K562 (cell line): ENCODE results near the gene SPATC1L. TPM values are rescaled to one million over a fixed set of nuclear protein-coding genes. Genes with fewer than 3 reads are reported as not detected.

ENCODE experiments used
- ATAC-seq: fragments of 200-7000 bp; cut with Tn5 transposase; 3 replicates; pipeline ENCODE4 v1.9.1; 2020; ENCODE audit warnings: moderate library complexity
- BruUV-seq: library from RNA; stranded (reverse); fragments of 400-500 nt; replicated peaks from 2 replicates; lab custom pipeline; 2021; lab: Mats Ljungman, UMichigan
- CTCF ChIA-PET: fragments of 300-600 bp; formaldehyde crosslinking; extraction: SDS; loops from one replicate; lab custom pipeline; 2021; ENCODE audit warnings: low intra/inter-chr PET ratio; lab: Yijun Ruan, JAX
- POLR2A ChIA-PET: fragments of 300-600, 350-650 bp; sonication (Branson Sonifier 250); formaldehyde crosslinking; extraction: SDS; loops from one replicate; lab custom pipeline; 2021; ENCODE audit warnings: antibody characterized with exemption, inconsistent platforms; lab: Yijun Ruan, JAX
- DNase-seq, 4 experiments: peaks; one replicate each; pipeline versions ENCODE4 v3.0.0 to v3.0.0-alpha.2; 2011 to 2018; ENCODE audit warnings: low spot score in 3 of 4, mixed read lengths in 3 of 4; ENCODE audit errors: extremely low read depth in 1 of 4
- FAIRE-seq: peaks from 2 replicates; lab custom pipeline; 2011; peaks lifted over from hg19 to GRCh38; lab: Jason Lieb, UNC
- H2AFZ ChIP-seq: 2 replicates; pipeline ENCODE4 v1.6.0; 2011; ENCODE audit warnings: low read depth, low read length, control low read depth, inconsistent platforms
- H3K27ac ChIP-seq: fragments of 200-600 bp; 3 replicates; pipeline ENCODE4 v1.8.0; 2011; ENCODE audit warnings: low read depth, mild to moderate bottlenecking, control low read depth, inconsistent platforms, low read length, moderate library complexity, mixed read lengths; ENCODE audit errors: extremely low read depth
- H3K27me3 ChIP-seq, 2 experiments: fragments of 300-600 bp in 1 of 2; 2 replicates in 1 of 2; 3 replicates in 1 of 2; pipeline versions ENCODE4 v1.6.0 to v1.8.0; 2011; ENCODE audit warnings: inconsistent platforms in 2 of 2, low read length in 2 of 2, mild to moderate bottlenecking in 1 of 2, mixed read lengths in 1 of 2, moderate library complexity in 1 of 2; ENCODE audit not compliant: control insufficient read depth in 2 of 2, insufficient read depth in 2 of 2
- H3K36me3 ChIP-seq: fragments of 300-600 bp; 3 replicates; pipeline ENCODE4 v1.8.0; 2011; ENCODE audit warnings: mild to moderate bottlenecking, low read length, inconsistent platforms; ENCODE audit not compliant: control insufficient read depth, insufficient read depth
- H3K4me1 ChIP-seq, 2 experiments: fragments of 200-600 bp in 1 of 2; replicated peaks in 1 of 2; 2 replicates in 1 of 2; 3 replicates in 1 of 2; pipeline versions ENCODE4 v1.5.1 to v1.8.0; 2011; ENCODE audit warnings: inconsistent platforms in 2 of 2, low read length in 2 of 2, mild to moderate bottlenecking in 1 of 2, mixed read lengths in 1 of 2, moderate library complexity in 1 of 2; ENCODE audit not compliant: control insufficient read depth in 2 of 2, insufficient read depth in 2 of 2
- H3K4me2 ChIP-seq: 2 replicates; pipeline ENCODE4 v1.6.1; 2011; ENCODE audit warnings: low read length, control low read depth, inconsistent platforms, mixed read lengths; ENCODE audit not compliant: insufficient read depth
- H3K4me3 ChIP-seq: fragments of 200-600 bp; sonication (generic), shearing (Covaris generic); 2 replicates; pipeline ENCODE4 v1.5.1; 2016; ENCODE audit warnings: control low read depth, inconsistent platforms
- H3K79me2 ChIP-seq: fragments of 200-600 bp; 3 replicates; pipeline ENCODE4 v1.8.0; 2011; ENCODE audit warnings: low read length, inconsistent platforms; ENCODE audit not compliant: control insufficient read depth, insufficient read depth
- H3K9ac ChIP-seq, 2 experiments: 2 replicates each; pipeline versions ENCODE4 v1.6.0 to v1.6.1; 2011; ENCODE audit warnings: low read depth in 2 of 2, low read length in 2 of 2, control low read depth in 1 of 2, inconsistent platforms in 1 of 2, mild to moderate bottlenecking in 1 of 2, mixed read lengths in 1 of 2; ENCODE audit not compliant: insufficient read depth in 1 of 2
- H3K9me1 ChIP-seq: one replicate; pipeline ENCODE4 v1.6.0; 2011; ENCODE audit warnings: inconsistent platforms, mild to moderate bottlenecking, low read length, moderate library complexity; ENCODE audit not compliant: control insufficient read depth, insufficient read depth
- H3K9me3 ChIP-seq: replicated peaks from 2 replicates; pipeline ENCODE4 v1.5.1; 2011; ENCODE audit warnings: low read depth, low read length, inconsistent platforms; ENCODE audit not compliant: control insufficient read depth, insufficient read depth
- H4K20me1 ChIP-seq: replicated peaks from 2 replicates; pipeline ENCODE4 v1.6.1; 2011; ENCODE audit warnings: low read length, inconsistent platforms, mixed read lengths; ENCODE audit not compliant: control insufficient read depth, insufficient read depth
- FOXA3 ChIP-seq, 2 experiments: fragments of 450-650 bp in 1 of 2; sonication (generic) in 1 of 2; formaldehyde crosslinking; IDR thresholded peaks in 1 of 2; conservative IDR thresholded peaks in 1 of 2; 2 replicates each; pipeline versions ENCODE4 v1.4.0 to v1.8.0; 2020 to 2022; ENCODE audit warnings: mild to moderate bottlenecking in 2 of 2, missing genetic modification reagents in 1 of 2
- POLR2B ChIP-seq: fragments of 450-650 bp; IDR thresholded peaks from 2 replicates; pipeline ENCODE4 v1.6.1; 2018; ENCODE audit warnings: low read depth; ENCODE audit not compliant: partially characterized antibody
- RERE ChIP-seq: sonication (generic); formaldehyde crosslinking; IDR thresholded peaks from 2 replicates; pipeline ENCODE4 v1.8.0; 2023; ENCODE audit warnings: missing genetic modification reagents, mild to moderate bottlenecking, borderline replicate concordance
- ZFP36 ChIP-seq: fragments of 150-350 bp; IDR thresholded peaks from 2 replicates; pipeline ENCODE4 v1.6.1; 2018; ENCODE audit warnings: low read length, low read depth; ENCODE audit not compliant: partially characterized antibody
- ZNF511 ChIP-seq: sonication (generic); formaldehyde crosslinking; IDR thresholded peaks from 2 replicates; pipeline ENCODE4 v1.8.0; 2022; ENCODE audit warnings: mild to moderate bottlenecking, missing genetic modification reagents
- WGBS: fragments of 100-300 bp; shearing (Covaris generic); methylation state at CpG from one replicate; pipeline ENCODE4 v1.1.6; 2016; ENCODE audit warnings: low coverage, mixed read lengths; ENCODE audit not compliant: insufficient coverage; ENCODE audit errors: missing lambda C conversion rate; 5-methylcytosine and 5-hydroxymethylcytosine counted together
- in situ Hi-C: fragments of 300-500 bp; cut with MboI; formaldehyde crosslinking; loops from 4 replicates; pipeline ENCODE4 v1.15.0; 2018; ENCODE audit warnings: inconsistent platforms, mixed read lengths
- intact Hi-C: fragments of 100-400 bp; cut with micrococcal nuclease; formaldehyde crosslinking; loops from 2 replicates; pipeline ENCODE4 v1.14.2; 2022
- polyA plus RNA-seq, 8 experiments: library from polyadenylated mRNA; depleted of rRNA in 4 of 8; stranded (reverse) in 5 of 8; unstranded in 3 of 8; fragments of >200 nt; fragmentation: Nextera tagmentation in 2 of 8; fragmentation: Illumina TruSeq in 1 of 8; extraction: Ambion mirVana in 2 of 8; extraction: Trizol in 1 of 8; gene quantifications; 2 replicates each; pipeline versions ENCODE4 v1.2.1 to v1.2.3, GENCODE V29; 2011 to 2014; ENCODE audit warnings: inconsistent platforms in 1 of 8, missing spikeins in 1 of 8
- total RNA-seq, 7 experiments: library from RNA; depleted of rRNA in 6 of 7; stranded (reverse); fragments of >200 nt in 6 of 7; fragmentation: Illumina TruSeq in 2 of 7; extraction: Trizol in 2 of 7; gene quantifications; 2 replicates each; pipeline versions ENCODE4 v1.2.1 to v1.2.3, GENCODE V29; 2011 to 2021; ENCODE audit warnings: low replicate concordance in 1 of 7
- TF ChIP-seq, protein P1 (sequence below), 2 experiments: fragments of 150-350 bp in 1 of 2; IDR thresholded peaks; 2 replicates each; pipeline ENCODE4 v1.6.1; 2012 to 2016; ENCODE audit warnings: low read depth in 2 of 2, low read length in 2 of 2, mild to moderate bottlenecking in 1 of 2, moderate library complexity in 1 of 2

SPATC1L gene
- total and polyA plus RNA-seq, 9 of the 15 experiments (the other 6 are each of a cell fraction or from before 2014, with no cell fraction given): 0.14 to 121 (median 34.0) TPM; not detected in 1

DNA sequence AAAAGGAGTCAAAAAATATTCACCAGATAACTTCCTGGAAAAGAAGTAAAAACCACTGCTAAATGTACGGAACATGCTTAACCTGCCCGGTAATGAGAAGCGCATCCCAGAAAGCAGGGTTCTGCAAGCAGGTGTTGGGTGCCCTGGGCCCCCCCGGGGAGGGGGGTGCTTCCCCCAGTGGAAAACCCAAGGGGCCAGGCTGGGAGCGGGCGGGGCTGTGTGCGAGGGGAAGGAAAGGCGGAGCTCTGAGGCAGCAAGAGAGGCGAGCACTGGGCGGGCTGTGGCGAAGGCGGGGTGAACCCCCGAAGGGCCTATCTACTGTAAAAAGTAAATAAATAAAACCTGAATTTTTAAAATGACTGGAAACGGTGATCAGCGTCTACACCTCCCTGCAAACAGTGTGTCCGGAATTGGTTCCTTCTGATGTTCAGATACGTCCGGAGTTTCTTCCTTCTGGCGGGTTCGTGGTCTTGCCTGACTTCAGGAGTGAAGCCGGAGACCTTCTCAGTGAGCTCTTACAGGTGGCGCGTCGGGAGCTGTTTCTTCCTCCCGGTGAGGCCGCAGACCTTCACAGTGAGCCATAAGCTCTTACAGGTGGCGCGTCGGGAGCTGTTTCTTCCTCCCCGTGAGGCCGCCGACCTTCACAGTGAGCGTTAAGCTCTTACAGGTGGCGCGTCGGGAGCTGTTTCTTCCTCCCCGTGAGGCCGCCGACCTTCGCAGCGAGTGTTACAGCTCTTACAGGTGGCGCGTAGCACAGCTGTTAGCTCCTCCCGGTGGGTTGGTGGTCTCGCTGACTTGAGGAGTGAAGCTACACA is 42.3 kb downstream of the SPATC1L start:
- FAIRE-seq (no peak), DNase-seq (no peak)
- no peaks in the 10 kb centered on the region for H3K36me3 ChIP-seq
- TF ChIP-seq ZNF511 (CRISPR knock-in tag): no peak
- TF ChIP-seq FOXA3 (CRISPR knock-in tag; conservative IDR thresholded peaks at IDR 0.05 in 1 of 2, IDR thresholded peaks at IDR 0.05 in 1 of 2): no peak
- no peak for TF ChIP-seq POLR2B
- TF ChIP-seq RERE: no peak
- no peak for TF ChIP-seq ZFP36
- TF ChIP-seq, protein P1, sequence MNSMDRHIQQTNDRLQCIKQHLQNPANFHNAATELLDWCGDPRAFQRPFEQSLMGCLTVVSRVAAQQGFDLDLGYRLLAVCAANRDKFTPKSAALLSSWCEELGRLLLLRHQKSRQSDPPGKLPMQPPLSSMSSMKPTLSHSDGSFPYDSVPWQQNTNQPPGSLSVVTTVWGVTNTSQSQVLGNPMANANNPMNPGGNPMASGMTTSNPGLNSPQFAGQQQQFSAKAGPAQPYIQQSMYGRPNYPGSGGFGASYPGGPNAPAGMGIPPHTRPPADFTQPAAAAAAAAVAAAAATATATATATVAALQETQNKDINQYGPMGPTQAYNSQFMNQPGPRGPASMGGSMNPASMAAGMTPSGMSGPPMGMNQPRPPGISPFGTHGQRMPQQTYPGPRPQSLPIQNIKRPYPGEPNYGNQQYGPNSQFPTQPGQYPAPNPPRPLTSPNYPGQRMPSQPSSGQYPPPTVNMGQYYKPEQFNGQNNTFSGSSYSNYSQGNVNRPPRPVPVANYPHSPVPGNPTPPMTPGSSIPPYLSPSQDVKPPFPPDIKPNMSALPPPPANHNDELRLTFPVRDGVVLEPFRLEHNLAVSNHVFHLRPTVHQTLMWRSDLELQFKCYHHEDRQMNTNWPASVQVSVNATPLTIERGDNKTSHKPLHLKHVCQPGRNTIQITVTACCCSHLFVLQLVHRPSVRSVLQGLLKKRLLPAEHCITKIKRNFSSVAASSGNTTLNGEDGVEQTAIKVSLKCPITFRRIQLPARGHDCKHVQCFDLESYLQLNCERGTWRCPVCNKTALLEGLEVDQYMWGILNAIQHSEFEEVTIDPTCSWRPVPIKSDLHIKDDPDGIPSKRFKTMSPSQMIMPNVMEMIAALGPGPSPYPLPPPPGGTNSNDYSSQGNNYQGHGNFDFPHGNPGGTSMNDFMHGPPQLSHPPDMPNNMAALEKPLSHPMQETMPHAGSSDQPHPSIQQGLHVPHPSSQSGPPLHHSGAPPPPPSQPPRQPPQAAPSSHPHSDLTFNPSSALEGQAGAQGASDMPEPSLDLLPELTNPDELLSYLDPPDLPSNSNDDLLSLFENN (IDR thresholded peaks at IDR 0.05; ENCODE audit: low read depth in 2 of 2, low read length in 2 of 2): no peak
- TF ChIP-seq, all 486 proteins: peak for 0
- POLR2A ChIA-PET: interaction anchor here (0.6 to 1.5 kb wide), 2 partner anchors 92 to 316 kb away, joined by 3 to 5 read pairs; no protein-coding TSS in a partner anchor
- Histone ChIP-seq H2AFZ (no peak overlapping the region), H3K79me2 (no peaks in the 10 kb centered on the region), H3K4me3 (no peak overlapping the region), H4K20me1 (peaks cover 13% of the 10 kb centered on the region), H3K9ac (no peak overlapping the region), H3K4me1 (peaks cover 5 to 44% of the 10 kb centered on the region in 2 experiments; a peak in 4 of 5 replicates), H3K9me3 (peaks cover 3% of the 10 kb centered on the region; the same call in 1 of the 2 replicates), H3K4me2 (no peak overlapping the region), H3K27me3 (peaks cover 27 to 39% of the 10 kb centered on the region in 2 experiments; a peak in 4 of 5 replicates), H3K9me1 (no peaks in the 10 kb centered on the region), H3K27ac (no peak overlapping the region)
- no peak for ATAC-seq
- CTCF ChIA-PET: no interaction called here
- intact Hi-C loops: loop anchor here (5.0 to 10.0 kb wide), 3 partner anchors 143 to 323 kb away; partner anchors contain the start of genes MCM3AP and YBEY
- 84% methylated on average over 37 of the region's 45 CpGs for WGBS
- in situ Hi-C loops: no loop called here
- BruUV-seq: no TSS peak
